Measurements from ENCODE around the gene MRPS14.
A peak's percentile ranks its signal among the peaks of the same experiment; 100 is the strongest.
"Not testable (repeated sequence)": the region's sequence is repeated elsewhere in the genome, so short reads cannot be mapped to it uniquely, and the experiment has no call there.

The MRPS14 gene

DNA sequence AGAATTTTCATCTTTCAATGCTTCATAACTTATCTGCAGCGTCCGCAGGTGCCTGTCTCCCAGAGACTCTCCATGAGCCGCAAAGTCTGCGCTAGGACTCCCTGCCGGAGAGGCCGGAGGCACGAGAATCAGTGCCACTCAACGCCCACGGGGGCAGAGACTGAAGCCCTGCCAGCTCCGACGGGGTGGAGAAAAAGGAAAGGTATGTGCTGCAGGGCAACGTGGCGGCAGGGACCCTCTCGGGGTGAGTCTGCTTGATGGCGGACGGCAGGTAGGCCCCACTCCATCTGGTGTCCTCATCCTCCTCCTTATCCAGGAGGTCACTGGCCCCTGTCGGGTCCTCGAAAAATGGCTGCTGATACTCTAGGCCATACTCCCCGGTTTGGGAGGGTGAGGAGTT lies 21.9 kb upstream of the MRPS14 start:
- H3K36me3 ChIP-seq (ENCODE audit: control insufficient read depth in 2 of 2, insufficient read depth in 2 of 2, low read length in 2 of 2) = no peaks in the 10 kb centered on the region
- no peak overlapping the region for H3K9ac ChIP-seq (ENCODE audit: low read length in 2 of 2)
- no peaks in the 10 kb centered on the region for H3K27me3 ChIP-seq (ENCODE audit: control insufficient read depth in 1 of 2, insufficient read depth in 2 of 2, low read length in 2 of 2)
- no peaks in the 10 kb centered on the region for H3K9me3 ChIP-seq (ENCODE audit: control insufficient read depth in 2 of 2, low read length in 2 of 2)
- no peak overlapping the region for H3K27ac ChIP-seq (ENCODE audit: low read length)
- no peaks in the 10 kb centered on the region for H3K4me1 ChIP-seq (ENCODE audit: control insufficient read depth, insufficient read depth, low read length)
- no peak overlapping the region for H3K4me3 ChIP-seq (ENCODE audit: low read length in 2 of 2)

DNA sequence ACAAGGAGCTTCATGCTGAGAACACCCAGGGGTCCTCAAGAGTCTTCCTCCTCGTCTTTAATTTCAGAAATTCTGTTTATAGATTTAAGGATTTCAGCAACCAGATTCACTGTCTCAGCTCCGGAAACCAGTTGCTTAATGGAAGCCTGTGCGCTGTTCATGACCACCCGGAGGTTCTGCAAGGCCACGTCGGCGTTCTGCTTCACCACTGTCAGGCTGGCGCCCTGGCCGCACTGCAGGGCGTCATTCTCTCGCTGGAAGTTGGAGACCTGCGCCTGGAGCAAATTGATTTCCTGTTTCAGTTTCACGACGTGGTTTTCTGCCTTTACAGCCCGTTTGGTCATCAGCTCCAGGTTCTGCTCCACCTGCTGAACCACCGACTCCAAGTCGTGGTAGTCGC lies 21.4 kb upstream of the MRPS14 start:
- not testable (repeated sequence) for H3K9me3 ChIP-seq (ENCODE audit: control insufficient read depth in 2 of 2, low read length in 2 of 2); H3K36me3 ChIP-seq (ENCODE audit: control insufficient read depth in 2 of 2, insufficient read depth in 2 of 2, low read length in 2 of 2); H3K9ac ChIP-seq (ENCODE audit: low read length in 2 of 2); H3K27ac ChIP-seq (ENCODE audit: low read length); H3K4me1 ChIP-seq (ENCODE audit: control insufficient read depth, insufficient read depth, low read length); H3K27me3 ChIP-seq (ENCODE audit: control insufficient read depth in 1 of 2, insufficient read depth in 2 of 2, low read length in 2 of 2); H3K4me3 ChIP-seq (ENCODE audit: low read length in 2 of 2)

DNA sequence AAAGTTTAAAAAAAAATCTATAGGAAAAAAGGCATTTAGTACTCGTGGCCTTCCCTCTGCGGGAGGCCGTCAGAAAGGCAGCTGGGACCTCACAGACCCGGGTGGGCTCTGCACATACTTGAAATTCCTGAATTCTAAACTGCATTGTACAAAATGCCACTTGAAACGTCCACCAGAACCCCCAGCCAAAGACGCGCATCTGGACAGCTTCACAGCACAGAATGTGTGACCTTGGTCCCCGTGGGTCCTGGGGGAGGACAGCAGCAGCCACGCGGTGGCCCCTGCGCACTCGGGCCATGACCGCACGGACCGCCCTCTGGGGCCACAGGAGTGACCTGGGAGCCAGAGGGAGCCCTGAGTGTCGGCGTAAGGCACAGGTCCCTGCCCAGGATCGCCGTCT lies 20.6 kb upstream of the MRPS14 start:
- H3K27ac ChIP-seq (ENCODE audit: low read length) = no peak overlapping the region
- H3K4me1 ChIP-seq (ENCODE audit: control insufficient read depth, insufficient read depth, low read length) = no peaks in the 10 kb centered on the region
- no peaks in the 10 kb centered on the region for H3K9me3 ChIP-seq (ENCODE audit: control insufficient read depth in 2 of 2, low read length in 2 of 2)
- H3K27me3 ChIP-seq (ENCODE audit: control insufficient read depth in 1 of 2, insufficient read depth in 2 of 2, low read length in 2 of 2) = no peaks in the 10 kb centered on the region
- H3K36me3 ChIP-seq (ENCODE audit: control insufficient read depth in 2 of 2, insufficient read depth in 2 of 2, low read length in 2 of 2) = no peaks in the 10 kb centered on the region
- no peak overlapping the region for H3K9ac ChIP-seq (ENCODE audit: low read length in 2 of 2)
- H3K4me3 ChIP-seq (ENCODE audit: low read length in 2 of 2) = no peak overlapping the region

DNA sequence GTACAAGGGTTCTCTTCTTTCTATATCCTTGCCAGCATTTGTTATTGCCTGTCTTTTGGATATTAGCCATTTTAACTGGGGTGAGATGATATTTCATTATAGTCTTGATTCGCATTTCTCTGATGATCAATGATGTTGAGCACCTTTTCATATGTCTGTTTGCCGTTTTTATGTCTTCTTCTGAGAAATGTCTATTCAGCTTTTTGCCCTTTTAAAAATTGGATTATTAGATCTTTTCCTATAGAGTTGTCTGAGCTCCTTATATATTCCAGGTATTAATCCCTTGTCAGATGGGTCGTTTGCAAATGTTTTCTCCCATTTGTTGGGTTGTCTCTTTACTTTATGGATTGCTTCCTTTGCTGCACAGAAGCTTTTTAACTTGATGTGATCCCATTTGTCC lies 19.4 kb upstream of the MRPS14 start:
- H3K27ac ChIP-seq (ENCODE audit: low read length) = no peak overlapping the region
- no peaks in the 10 kb centered on the region for H3K27me3 ChIP-seq (ENCODE audit: control insufficient read depth in 1 of 2, insufficient read depth in 2 of 2, low read length in 2 of 2)
- H3K4me3 ChIP-seq (ENCODE audit: low read length in 2 of 2) = no peak overlapping the region
- H3K9ac ChIP-seq (ENCODE audit: low read length in 2 of 2) = no peak overlapping the region
- H3K4me1 ChIP-seq (ENCODE audit: control insufficient read depth, insufficient read depth, low read length) = no peaks in the 10 kb centered on the region
- H3K36me3 ChIP-seq (ENCODE audit: control insufficient read depth in 2 of 2, insufficient read depth in 2 of 2, low read length in 2 of 2) = no peaks in the 10 kb centered on the region
- H3K9me3 ChIP-seq (ENCODE audit: control insufficient read depth in 2 of 2, low read length in 2 of 2) = no peaks in the 10 kb centered on the region

DNA sequence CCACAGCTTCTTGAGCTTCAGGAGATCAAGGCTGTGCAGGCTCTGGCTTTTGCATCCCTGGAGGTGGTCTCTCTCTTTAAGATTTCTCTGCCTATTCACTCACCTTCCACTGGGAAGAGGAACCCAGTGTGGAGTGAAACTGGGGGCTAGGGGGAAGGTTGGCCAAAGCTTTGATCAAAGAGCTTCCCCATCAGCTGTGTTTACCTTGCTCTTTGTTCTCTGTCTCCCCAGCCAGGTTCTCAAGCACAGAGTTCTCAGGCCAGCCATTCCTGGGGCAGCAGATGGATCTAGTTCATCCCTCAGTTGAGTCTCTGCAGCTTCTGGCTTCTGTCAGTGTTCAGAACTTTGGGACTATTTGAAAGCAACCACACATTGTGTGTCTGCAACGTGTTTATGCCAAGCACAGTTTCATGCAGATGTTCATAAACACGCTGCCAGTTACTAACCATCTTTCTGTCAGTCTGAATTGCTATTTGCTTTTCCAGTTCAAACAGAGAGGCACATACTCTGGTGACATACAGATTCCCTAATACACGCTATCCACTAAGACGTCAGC lies 17.2 kb upstream of the MRPS14 start:
- Histone ChIP-seq H3K9me3 (ENCODE audit: control insufficient read depth in 2 of 2, low read length in 2 of 2) (no peaks in the 10 kb centered on the region), H3K27ac (ENCODE audit: low read length) (no peak overlapping the region), H3K36me3 (ENCODE audit: control insufficient read depth in 2 of 2, insufficient read depth in 2 of 2, low read length in 2 of 2) (no peaks in the 10 kb centered on the region), H3K9ac (ENCODE audit: low read length in 2 of 2) (no peak overlapping the region), H3K27me3 (ENCODE audit: control insufficient read depth in 1 of 2, insufficient read depth in 2 of 2, low read length in 2 of 2) (no peaks in the 10 kb centered on the region), H3K4me1 (ENCODE audit: control insufficient read depth, insufficient read depth, low read length) (no peaks in the 10 kb centered on the region), H3K4me3 (ENCODE audit: low read length in 2 of 2) (no peak overlapping the region)

DNA sequence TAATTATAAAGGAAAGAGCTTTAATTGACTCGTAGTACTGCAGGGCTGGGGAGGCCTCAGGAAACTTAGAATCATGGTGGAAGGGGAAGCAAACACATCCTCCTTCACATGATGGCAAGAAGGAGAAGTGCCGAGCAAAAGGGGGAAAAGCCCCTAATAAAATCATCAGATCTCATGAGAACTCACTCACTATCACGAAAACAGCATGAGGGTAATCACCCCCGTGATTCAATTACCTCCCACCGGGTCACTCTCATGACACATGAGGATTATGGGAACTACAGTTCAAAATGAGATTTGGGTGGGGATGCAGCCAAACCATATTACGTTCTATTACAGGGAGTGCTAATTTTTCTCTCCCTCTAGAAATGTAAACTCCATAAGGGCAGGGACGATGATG lies 14.2 kb upstream of the MRPS14 start:
- no peaks in the 10 kb centered on the region for H3K9me3 ChIP-seq (ENCODE audit: control insufficient read depth in 2 of 2, low read length in 2 of 2)
- H3K9ac ChIP-seq (ENCODE audit: low read length in 2 of 2) = no peak overlapping the region
- no peaks in the 10 kb centered on the region for H3K27me3 ChIP-seq (ENCODE audit: control insufficient read depth in 1 of 2, insufficient read depth in 2 of 2, low read length in 2 of 2)
- no peaks in the 10 kb centered on the region for H3K36me3 ChIP-seq (ENCODE audit: control insufficient read depth in 2 of 2, insufficient read depth in 2 of 2, low read length in 2 of 2)
- no peak overlapping the region for H3K27ac ChIP-seq (ENCODE audit: low read length)
- no peaks in the 10 kb centered on the region for H3K4me1 ChIP-seq (ENCODE audit: control insufficient read depth, insufficient read depth, low read length)
- H3K4me3 ChIP-seq (ENCODE audit: low read length in 2 of 2) = no peak overlapping the region

DNA sequence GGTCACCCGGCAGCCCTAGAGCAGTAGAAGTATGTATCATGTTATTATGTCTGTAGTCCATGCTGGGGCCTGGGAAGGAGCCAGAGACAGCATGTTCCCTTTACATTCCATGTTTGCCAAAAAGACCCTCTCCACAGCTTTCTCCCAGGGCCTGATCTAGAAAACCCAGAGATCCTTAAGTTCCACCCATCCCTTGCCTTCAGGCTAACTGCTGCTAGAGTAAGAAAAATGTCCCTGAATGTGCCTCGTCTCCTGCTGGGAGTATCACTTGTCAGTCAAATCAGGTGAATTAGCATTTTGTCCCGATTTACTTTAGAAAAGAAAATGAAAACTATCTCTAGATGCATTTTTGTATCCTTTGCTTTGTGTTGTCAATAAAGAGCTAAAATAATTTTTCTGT lies 13.3 kb upstream of the MRPS14 start:
- Histone ChIP-seq H3K4me3 (ENCODE audit: low read length in 2 of 2) (no peak overlapping the region), H3K36me3 (ENCODE audit: control insufficient read depth in 2 of 2, insufficient read depth in 2 of 2, low read length in 2 of 2) (no peaks in the 10 kb centered on the region), H3K9me3 (ENCODE audit: control insufficient read depth in 2 of 2, low read length in 2 of 2) (no peaks in the 10 kb centered on the region), H3K27me3 (ENCODE audit: control insufficient read depth in 1 of 2, insufficient read depth in 2 of 2, low read length in 2 of 2) (no peaks in the 10 kb centered on the region), H3K9ac (ENCODE audit: low read length in 2 of 2) (no peak overlapping the region), H3K27ac (ENCODE audit: low read length) (no peak overlapping the region), H3K4me1 (ENCODE audit: control insufficient read depth, insufficient read depth, low read length) (no peaks in the 10 kb centered on the region)

DNA sequence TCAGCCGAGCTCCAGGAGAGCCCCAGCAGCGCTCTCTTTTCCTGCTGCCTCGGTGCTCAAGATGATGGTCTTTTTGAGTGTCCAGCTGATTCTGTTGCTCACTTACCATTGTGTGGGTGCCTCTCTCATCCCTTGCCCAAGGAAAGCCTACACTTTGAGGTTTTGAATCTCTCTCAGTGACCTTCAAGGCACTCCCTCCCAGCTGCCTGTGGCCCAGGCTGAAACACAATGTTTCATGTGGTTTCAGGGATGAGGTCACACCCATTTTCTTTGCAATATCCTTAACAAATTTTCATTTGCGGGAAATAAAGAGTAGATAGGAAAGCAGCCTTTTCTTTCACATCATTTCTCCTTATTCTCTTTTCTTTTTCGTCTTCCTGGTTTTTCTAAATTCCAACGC lies 12.6 kb upstream of the MRPS14 start:
- Histone ChIP-seq H3K27me3 (ENCODE audit: control insufficient read depth in 1 of 2, insufficient read depth in 2 of 2, low read length in 2 of 2) (no peaks in the 10 kb centered on the region), H3K9ac (ENCODE audit: low read length in 2 of 2) (no peak overlapping the region), H3K27ac (ENCODE audit: low read length) (no peak overlapping the region), H3K4me1 (ENCODE audit: control insufficient read depth, insufficient read depth, low read length) (no peaks in the 10 kb centered on the region), H3K36me3 (ENCODE audit: control insufficient read depth in 2 of 2, insufficient read depth in 2 of 2, low read length in 2 of 2) (no peaks in the 10 kb centered on the region), H3K4me3 (ENCODE audit: low read length in 2 of 2) (no peak overlapping the region), H3K9me3 (ENCODE audit: control insufficient read depth in 2 of 2, low read length in 2 of 2) (no peaks in the 10 kb centered on the region)

DNA sequence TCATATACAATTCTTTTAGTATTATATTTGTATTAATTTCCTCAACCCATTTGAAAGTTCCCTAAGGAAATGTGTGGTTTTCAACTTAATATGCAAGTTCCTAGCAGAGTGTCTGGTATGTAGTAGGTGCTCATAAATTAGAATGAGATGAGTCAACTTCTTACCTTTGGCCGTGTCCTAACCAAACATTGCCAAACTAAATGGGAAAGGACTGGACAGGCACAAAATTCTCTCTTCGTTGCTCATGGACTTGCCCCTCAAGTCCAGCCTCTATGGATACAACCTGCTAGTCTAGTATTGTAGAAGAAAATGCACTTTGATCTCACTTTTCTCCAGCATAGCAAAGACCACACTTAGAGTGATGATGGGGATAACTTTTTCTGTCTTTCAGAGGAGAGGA lies 11.6 kb upstream of the MRPS14 start:
- no peak overlapping the region for H3K4me3 ChIP-seq (ENCODE audit: low read length in 2 of 2)
- no peaks in the 10 kb centered on the region for H3K27me3 ChIP-seq (ENCODE audit: control insufficient read depth in 1 of 2, insufficient read depth in 2 of 2, low read length in 2 of 2)
- H3K27ac ChIP-seq (ENCODE audit: low read length) = no peak overlapping the region
- peaks cover 3% of the 10 kb centered on the region for H3K4me1 ChIP-seq (ENCODE audit: control insufficient read depth, insufficient read depth, low read length)
- no peak overlapping the region for H3K9ac ChIP-seq (ENCODE audit: low read length in 2 of 2)
- no peaks in the 10 kb centered on the region for H3K36me3 ChIP-seq (ENCODE audit: control insufficient read depth in 2 of 2, insufficient read depth in 2 of 2, low read length in 2 of 2)
- H3K9me3 ChIP-seq (ENCODE audit: control insufficient read depth in 2 of 2, low read length in 2 of 2) = no peaks in the 10 kb centered on the region

DNA sequence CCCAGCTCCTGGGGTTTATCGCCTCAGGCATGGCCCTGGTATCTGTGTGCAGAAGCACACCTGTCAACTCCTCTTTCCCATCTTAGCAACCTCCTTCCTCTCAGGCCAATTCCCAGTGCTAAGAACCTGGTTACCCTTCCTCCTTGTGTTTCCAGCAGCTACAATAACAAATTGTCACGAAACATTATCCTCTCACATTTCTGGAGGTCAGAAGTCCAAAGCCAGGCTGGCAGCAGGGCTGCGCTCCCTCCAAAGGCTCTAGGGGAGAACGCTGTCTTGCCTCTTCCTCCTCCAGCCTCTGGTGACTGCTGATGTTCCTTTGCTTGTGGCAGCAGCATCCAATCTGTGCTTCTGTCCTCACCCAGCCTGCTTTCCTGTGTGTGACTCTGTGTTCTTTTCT lies 10.7 kb upstream of the MRPS14 start:
- Histone ChIP-seq H3K4me3 (ENCODE audit: low read length in 2 of 2) (no peak overlapping the region), H3K27ac (ENCODE audit: low read length) (no peak overlapping the region), H3K4me1 (ENCODE audit: control insufficient read depth, insufficient read depth, low read length) (peaks cover 3% of the 10 kb centered on the region), H3K9ac (ENCODE audit: low read length in 2 of 2) (no peak overlapping the region), H3K27me3 (ENCODE audit: control insufficient read depth in 1 of 2, insufficient read depth in 2 of 2, low read length in 2 of 2) (no peaks in the 10 kb centered on the region), H3K9me3 (ENCODE audit: control insufficient read depth in 2 of 2, low read length in 2 of 2) (no peaks in the 10 kb centered on the region), H3K36me3 (ENCODE audit: control insufficient read depth in 2 of 2, insufficient read depth in 2 of 2, low read length in 2 of 2) (no peaks in the 10 kb centered on the region)

DNA sequence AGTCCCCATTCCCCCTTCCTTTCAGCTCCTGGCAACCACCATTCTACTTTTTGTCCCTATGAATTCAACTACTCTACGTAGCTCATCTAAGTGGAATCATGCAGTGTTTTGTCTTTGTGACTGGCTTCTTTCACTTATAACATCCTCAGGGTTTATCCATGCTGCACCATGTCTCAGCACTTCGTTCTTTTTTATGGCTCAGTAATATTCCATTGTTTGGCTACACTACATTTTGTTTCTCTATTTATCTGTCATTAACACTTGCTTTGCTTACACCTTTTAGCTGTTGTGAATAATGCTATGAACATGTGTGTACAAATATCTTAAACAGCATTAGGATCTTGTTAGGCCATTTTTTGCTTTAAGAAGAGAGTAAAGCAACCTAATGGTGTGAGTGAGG lies 1.5 kb upstream of the MRPS14 start:
- Histone ChIP-seq H3K27me3 (ENCODE audit: control insufficient read depth in 1 of 2, insufficient read depth in 2 of 2, low read length in 2 of 2) (no peaks in the 10 kb centered on the region), H3K9ac (ENCODE audit: low read length in 2 of 2) (no peak overlapping the region), H3K27ac (ENCODE audit: low read length) (no peak overlapping the region), H3K9me3 (ENCODE audit: control insufficient read depth in 2 of 2, low read length in 2 of 2) (no peaks in the 10 kb centered on the region), H3K4me1 (ENCODE audit: control insufficient read depth, insufficient read depth, low read length) (peaks cover 6% of the 10 kb centered on the region), H3K36me3 (ENCODE audit: control insufficient read depth in 2 of 2, insufficient read depth in 2 of 2, low read length in 2 of 2) (peaks cover 0 to 3% of the 10 kb centered on the region in 2 donors), H3K4me3 (ENCODE audit: low read length in 2 of 2) (no peak overlapping the region)

DNA sequence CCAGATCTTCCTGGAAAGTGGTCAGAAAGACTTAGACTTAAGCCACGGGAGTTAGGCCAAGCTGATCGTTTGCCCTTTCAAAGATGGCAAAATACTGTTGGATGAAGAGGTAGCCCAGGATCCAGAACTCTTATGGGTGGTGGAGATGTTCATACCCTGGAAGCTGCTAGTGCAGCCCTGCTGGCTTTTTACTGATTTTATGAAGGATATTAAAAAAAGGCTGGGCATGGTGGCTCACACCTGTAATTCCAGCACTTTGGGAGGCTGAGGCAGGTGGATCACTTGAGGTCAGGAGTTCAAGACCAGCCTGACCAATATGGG lies 657 bp upstream of the MRPS14 start:
- Histone ChIP-seq H3K27ac (ENCODE audit: low read length) (peak overlapping the region; percentile 77), H3K9ac (ENCODE audit: low read length in 2 of 2) (peak overlapping the region; percentile 77 to 79), H3K4me3 (ENCODE audit: low read length in 2 of 2) (peak overlapping the region; percentile 88 to 100)
- not testable (repeated sequence) for H3K4me1 ChIP-seq (ENCODE audit: control insufficient read depth, insufficient read depth, low read length); H3K36me3 ChIP-seq (ENCODE audit: control insufficient read depth in 2 of 2, insufficient read depth in 2 of 2, low read length in 2 of 2); H3K27me3 ChIP-seq (ENCODE audit: control insufficient read depth in 1 of 2, insufficient read depth in 2 of 2, low read length in 2 of 2); H3K9me3 ChIP-seq (ENCODE audit: control insufficient read depth in 2 of 2, low read length in 2 of 2)

Measured in stomach smooth muscle (tissue), 2 donors.